Measurements from ENCODE around the gene OR1I1.

DNA sequence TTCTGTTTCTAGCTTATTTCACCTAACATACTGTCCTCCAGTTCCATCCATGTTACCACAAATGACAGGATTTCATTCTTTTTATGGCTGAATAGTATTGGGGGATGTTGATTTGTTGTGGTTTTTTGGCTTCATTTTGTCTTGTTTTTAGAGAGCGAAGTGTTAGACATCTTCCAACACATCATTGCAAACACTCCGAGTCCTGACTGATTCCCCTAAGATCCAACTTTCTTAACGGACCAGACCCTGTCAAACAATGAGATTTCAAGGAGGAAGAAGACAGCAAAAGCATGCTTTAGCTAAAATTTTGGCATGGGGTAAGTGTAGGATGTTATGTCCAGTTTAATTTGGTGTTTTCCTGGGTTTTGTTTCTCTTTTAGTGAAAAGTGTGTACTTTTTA lies 36.5 kb upstream of the OR1I1 start:
- TF ChIP-seq EGR1 (IDR thresholded peaks at IDR 0.05) (no peak), ZBTB7A (IDR thresholded peaks at IDR 0.05; ENCODE audit: low read depth) (no peak), CEBPB (IDR thresholded peaks at IDR 0.05) (no peak)

All from Ishikawa (cell line).